HG03045 (cell line): ENCODE data around the gene LIN9.
A peak's percentile ranks its signal among the peaks of the same experiment; 100 is the strongest.
"Not testable (repeated sequence)": the region's sequence is repeated elsewhere in the genome, so short reads cannot be mapped to it uniquely, and the experiment has no call there.

Experiments used
- ATAC-seq: cut with Tn5 transposase; IDR thresholded peaks from one replicate; pipeline ENCODE4 v1.9.1; 2021; ENCODE audit warnings: mild to moderate bottlenecking, moderate library complexity; ENCODE audit not compliant: unreplicated experiment

Gene LIN9

GRCh38 chr1:226276987-226277386, 32.0 kb downstream of the LIN9 start:
- ATAC-seq, result no peak

DNA sequence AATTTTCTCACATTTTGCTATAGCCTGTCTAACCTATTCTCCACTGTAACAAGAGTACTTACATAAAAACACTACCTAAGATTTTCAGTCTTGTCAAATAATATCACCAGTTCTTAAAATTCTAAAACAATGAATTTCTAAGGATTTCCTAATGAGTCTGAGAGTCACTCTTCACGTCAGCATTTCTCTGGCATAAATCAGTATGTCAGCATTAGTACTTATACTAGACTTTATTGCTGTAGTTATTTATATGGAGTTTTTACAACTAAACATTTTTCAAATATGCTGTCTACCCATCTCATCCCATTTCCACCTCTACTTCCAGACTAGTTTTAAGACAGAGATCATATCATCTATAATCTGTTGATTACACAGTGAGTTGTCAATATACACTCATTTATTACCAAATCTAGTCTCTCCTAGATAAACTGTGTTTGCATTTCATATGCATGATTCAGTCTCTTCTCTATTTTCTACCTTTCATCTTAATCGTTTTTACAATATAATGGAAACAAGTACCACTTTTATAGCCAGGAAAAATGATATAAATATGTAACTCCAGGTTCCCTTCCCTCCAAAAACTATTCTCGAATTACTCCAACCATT, 32.8 kb downstream of the LIN9 start:
- no peak for ATAC-seq

DNA sequence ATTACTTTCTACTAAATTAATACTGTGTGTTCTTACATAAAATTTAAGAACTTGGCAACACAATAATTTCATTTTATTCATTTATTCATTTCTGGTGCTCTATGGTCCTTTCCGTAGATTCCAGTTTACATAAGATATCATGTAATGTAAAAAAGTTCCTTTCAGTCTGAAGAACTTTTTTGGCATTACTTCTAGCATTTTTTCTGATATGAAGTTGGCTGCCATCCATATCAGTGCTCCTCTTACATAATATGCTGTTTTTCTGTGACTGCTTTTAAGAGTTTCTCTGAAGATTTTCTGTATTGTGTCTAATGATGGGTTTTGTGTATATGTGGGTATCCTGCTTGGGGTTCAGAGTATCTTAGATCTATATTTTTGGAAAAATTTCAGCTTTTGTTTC, 34.8 kb downstream of the LIN9 start:
- ATAC-seq, result no peak

- ATAC-seq, result not testable (repeated sequence)
These were observed 36.6 kb downstream of the LIN9 start for GRCh38 chr1:226272233-226272902.

- no peak for ATAC-seq
These were observed 40.4 kb downstream of the LIN9 start for GRCh38 chr1:226268421-226269124.

DNA sequence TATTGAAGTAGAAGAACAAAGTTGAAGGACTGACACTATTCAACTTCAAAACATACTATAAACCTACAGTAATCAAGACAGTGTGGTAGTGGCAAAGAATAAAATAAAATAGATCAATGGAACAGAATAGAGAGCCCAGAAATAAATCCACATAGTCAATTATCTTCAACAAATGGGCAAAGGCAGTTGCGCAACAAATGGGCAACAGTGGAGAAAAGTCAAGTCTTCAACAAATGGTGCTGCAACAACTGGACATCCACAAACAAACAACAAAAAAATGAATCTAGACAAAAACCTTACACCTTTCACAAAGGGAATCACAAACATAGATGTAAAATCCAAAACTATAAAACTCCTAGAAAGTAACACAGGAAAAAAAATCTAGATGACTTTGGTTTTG, 47.1 kb downstream of the LIN9 start:
- no peak for ATAC-seq

DNA sequence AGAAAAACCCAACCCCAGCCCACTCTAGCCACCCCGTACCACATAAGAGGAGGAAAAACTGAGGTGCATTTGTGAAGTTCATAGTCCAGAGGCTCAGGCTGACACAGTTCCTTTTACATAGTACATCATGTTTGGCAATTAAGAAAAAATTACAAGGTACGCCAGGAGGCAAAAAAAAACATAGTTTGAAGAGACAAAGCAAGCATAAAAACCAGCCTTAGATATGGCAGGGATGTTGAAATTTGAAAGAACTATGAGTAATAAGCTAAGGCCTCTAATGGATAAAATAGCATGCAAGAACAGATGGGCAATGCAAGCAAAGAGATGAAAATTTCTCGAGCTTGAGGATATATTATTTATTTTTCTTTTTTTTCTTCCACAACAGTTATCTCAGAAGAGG, 53.6 kb downstream of the LIN9 start:
- no peak for ATAC-seq

DNA sequence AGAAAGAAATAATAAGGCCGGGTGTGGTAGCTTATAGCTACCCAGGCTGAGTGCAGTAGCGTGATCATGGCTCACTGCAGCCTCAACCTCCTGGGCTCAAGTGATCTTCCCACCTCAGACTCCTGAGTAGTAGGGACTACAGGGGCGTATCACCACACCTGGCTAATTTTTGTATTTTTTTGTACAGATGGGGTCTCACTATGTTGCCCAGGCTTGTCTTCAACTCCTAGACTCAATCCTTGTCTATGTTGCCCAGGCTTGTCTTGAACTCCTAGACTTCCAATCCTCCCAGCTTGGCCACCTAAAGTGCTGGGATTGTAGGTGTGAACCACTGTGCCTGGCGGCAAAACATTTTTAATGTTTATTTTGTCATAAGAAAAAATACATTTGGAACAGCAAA, 55.0 kb downstream of the LIN9 start:
- no peak for ATAC-seq

- ATAC-seq, result not testable (repeated sequence)
These were observed 56.1 kb downstream of the LIN9 start for GRCh38 chr1:226252841-226253240.

GRCh38 chr1:226250511-226250910, 58.5 kb downstream of the LIN9 start:
- no peak for ATAC-seq

DNA sequence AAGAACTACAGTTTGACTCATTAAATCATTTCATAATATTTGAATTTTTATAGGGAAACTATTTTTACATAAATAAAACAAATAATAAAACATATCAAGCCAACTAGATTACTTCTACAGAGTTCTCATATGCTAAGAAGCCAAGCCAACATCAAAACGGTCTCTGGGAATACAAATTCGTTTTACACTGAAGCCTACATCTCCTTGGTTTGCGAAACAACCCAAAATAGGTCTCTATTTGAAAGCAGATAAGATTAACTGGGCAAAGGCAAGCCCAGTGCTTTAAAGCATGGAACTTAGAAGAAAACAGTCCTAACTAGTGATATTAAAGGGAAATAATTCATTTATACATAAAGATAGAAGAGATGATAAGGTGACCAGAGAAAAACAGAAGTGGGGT, 60.2 kb downstream of the LIN9 start:
- no peak for ATAC-seq

DNA sequence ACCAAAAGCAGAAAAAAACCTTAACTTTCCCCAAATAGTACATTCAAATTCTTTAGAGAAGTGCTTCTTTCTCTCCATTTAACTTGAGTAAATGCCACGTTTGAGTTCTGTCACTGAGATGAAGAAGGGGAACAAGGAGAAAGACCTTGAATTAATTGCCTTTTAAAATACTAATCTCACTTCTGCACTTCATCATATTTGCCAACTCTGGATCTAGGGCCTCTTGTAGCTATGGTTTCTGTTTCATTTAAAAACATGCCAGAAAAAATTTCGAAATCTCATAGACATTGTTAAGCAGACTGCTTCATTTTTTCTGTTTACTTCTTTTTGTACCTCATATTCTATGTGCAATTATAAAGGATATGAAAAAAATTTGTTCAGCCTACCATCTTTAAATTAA, 60.9 kb downstream of the LIN9 start:
- no peak for ATAC-seq

DNA sequence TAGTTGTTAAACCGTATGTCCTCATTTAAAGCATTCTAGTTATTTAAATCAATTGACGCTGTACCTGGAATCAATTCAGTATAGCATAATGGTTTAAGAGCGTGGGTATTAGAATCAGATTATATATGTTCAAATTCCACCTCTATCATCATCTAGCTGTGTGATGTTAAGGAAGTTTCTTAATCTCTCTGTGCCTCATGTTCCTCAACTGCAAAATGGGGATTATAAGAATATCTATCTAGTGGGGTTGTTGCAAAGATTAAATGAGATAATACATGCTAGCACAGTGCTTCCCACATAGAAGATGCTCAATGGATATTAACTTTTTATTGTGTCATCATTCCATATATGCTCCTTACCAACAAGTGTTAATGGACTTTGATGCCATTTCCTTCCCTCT, 69.5 kb downstream of the LIN9 start:
- no peak for ATAC-seq

- no peak for ATAC-seq
These were observed 72.1 kb downstream of the LIN9 start for GRCh38 chr1:226236826-226237225.

DNA sequence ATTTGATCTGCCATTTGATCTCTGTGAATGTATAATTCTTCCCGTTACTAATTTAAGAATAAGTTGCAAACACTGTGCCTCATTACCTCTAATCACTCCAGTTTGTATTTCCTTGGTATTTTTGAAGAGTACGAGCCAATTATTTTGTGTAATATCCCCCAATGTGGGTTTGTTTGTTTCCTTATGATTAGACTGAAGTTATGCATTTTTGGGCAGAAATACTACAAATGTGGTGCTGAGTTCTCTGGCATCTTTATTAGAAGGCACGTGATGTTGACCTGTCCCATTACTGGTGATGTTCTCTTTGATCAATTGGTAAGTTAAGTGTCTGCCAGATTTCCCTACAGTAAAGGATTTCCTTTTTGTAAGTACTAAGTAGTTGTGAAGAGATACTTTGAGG, 75.2 kb downstream of the LIN9 start:
- no peak for ATAC-seq

- peak; percentile 73 for ATAC-seq
These were observed 75.7 kb downstream of the LIN9 start for GRCh38 chr1:226233293-226233692.

DNA sequence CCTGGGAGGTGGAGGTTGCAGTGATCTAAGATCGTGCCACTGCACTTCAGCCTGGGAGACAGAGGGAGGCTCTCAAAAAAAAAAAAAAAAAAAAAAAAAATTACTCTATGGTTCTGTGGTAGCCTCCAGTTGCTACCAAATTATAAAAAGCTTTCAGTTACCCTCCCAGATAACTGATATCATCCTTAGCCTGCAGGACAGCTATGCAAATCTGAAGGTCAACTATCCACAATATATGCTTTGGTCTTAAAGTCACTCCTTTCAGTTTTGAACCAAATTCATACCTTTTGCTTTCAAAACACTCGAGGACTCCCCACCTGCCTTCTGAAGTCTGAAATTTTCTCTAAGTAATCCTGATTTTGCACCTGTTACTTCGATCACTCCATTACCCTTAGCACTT, 82.4 kb downstream of the LIN9 start:
- no peak for ATAC-seq

GRCh38 chr1:226223786-226224244, 85.1 kb downstream of the LIN9 start:
- ATAC-seq, result peak; percentile 71

DNA sequence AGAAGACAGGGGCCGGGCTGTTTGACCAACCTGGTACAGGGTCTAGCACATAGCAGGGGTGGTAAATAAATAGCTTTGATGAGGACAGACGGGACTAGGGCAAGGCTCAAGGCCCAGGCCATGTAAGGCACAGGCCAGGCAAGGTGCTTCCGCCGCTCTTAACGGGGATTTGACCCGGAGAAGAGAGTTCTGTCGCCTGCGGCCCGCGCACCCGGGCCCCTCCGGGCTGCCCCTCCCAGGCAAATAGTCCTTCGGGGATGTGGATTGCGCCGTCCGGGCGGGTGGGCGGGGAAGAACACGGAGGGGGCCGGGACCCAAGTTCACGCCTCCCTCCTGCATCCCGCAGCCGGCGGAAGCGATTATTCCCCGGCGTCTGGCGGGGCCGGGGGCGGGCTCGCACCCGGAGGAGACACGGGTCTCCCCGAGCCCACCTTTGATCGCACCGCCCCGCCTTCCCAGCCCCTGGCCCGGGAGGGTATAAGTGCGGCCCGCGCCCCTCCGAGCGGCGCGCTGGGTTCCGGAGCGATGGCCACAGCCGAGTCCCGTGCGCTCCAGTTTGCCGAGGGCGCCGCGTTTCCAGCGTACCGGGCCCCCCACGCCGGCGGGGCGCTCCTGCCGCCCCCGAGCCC, 85.7 kb downstream of the LIN9 start, which contains the start of gene MIXL1:
TSS of gene MIXL1 (plus strand) at position 508 of the 629 bp plus-strand sequence. CDS start at position 526, 18 bp downstream.
- peak; percentile 45 for ATAC-seq

- no peak for ATAC-seq
These were observed 86.3 kb downstream of the LIN9 start for GRCh38 chr1:226222686-226223085.

DNA sequence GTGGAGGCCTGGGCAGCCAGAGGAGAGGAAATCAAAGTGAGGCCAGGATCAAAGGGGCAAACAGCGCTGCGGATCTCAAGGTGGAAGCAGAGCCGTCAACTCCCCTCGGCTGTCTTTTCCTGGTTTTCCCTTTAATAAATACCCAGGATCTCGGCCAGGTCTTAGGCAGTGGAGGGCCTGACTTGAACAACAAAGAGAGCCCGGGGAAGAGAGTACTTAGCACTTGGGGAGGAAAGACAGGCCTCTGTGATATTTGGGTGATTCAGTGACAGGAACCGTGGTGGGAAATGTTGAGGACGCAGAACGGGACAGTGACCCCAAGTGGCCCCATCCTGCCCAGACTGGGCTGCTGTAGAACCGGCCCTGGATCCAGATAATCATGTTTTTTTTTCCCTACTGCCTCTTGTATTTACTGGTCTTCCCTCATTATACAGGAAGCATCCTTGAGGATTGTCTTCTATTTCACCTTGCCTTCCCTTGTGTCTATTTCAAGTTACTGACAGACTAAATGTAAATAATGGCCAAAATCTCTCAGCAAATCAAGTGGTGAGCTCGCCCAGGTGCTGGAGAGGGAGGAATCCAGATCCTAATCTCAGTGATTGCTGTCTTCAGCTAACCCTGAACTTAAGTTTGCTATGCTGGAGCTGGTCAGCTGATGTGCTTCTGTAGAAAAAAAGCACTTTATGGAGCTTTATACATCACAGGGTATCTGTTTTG, 88.3 kb downstream of the LIN9 start:
- ATAC-seq, result no peak
